Activated CD4-positive, alpha-beta T cell treated with anti-CD3 and anti-CD28 coated beads, Interleukin-10, Interleukin-2, amounts not matched to agents 100 ng/mL and 50 ng/mL, durations not matched to agents 16 hours and 8 hours (primary cell): ENCODE measurements around the gene TMPRSS7.

Source experiments
- DNase-seq: peaks from one replicate; pipeline ENCODE4 v3.0.0-alpha.2; 2020

Gene TMPRSS7

GRCh38 chr3:112130638-112130993 lies 96.1 kb downstream of the TMPRSS7 start:
- DNase-seq, result no peak
